K562 (cell line): Measurements from ENCODE around the gene ANAPC13. TPM values are rescaled to one million over a fixed set of nuclear protein-coding genes. Genes with fewer than 3 reads are reported as not detected.

Source experiments
- ATAC-seq: fragments of 200-7000 bp; cut with Tn5 transposase; 3 replicates; pipeline ENCODE4 v1.9.1; 2020; ENCODE audit warnings: moderate library complexity
- BruUV-seq: library from RNA; stranded (reverse); fragments of 400-500 nt; replicated peaks from 2 replicates; lab custom pipeline; 2021; lab: Mats Ljungman, UMichigan
- CTCF ChIA-PET: fragments of 300-600 bp; formaldehyde crosslinking; extraction: SDS; loops from one replicate; lab custom pipeline; 2021; ENCODE audit warnings: low intra/inter-chr PET ratio; lab: Yijun Ruan, JAX
- POLR2A ChIA-PET: fragments of 300-600, 350-650 bp; sonication (Branson Sonifier 250); formaldehyde crosslinking; extraction: SDS; loops from one replicate; lab custom pipeline; 2021; ENCODE audit warnings: antibody characterized with exemption, inconsistent platforms; lab: Yijun Ruan, JAX
- DNase-seq, 4 experiments: peaks; one replicate each; pipeline versions ENCODE4 v3.0.0 to v3.0.0-alpha.2; 2011 to 2018; ENCODE audit warnings: low spot score in 3 of 4, mixed read lengths in 3 of 4; ENCODE audit errors: extremely low read depth in 1 of 4
- FAIRE-seq: peaks from 2 replicates; lab custom pipeline; 2011; peaks lifted over from hg19 to GRCh38; lab: Jason Lieb, UNC
- H2AFZ ChIP-seq: 2 replicates; pipeline ENCODE4 v1.6.0; 2011; ENCODE audit warnings: low read depth, low read length, control low read depth, inconsistent platforms
- H3K27ac ChIP-seq: fragments of 200-600 bp; 3 replicates; pipeline ENCODE4 v1.8.0; 2011; ENCODE audit warnings: low read depth, mild to moderate bottlenecking, control low read depth, inconsistent platforms, low read length, moderate library complexity, mixed read lengths; ENCODE audit errors: extremely low read depth
- H3K27me3 ChIP-seq, 2 experiments: fragments of 300-600 bp in 1 of 2; 2 replicates in 1 of 2; 3 replicates in 1 of 2; pipeline versions ENCODE4 v1.6.0 to v1.8.0; 2011; ENCODE audit warnings: inconsistent platforms in 2 of 2, low read length in 2 of 2, mild to moderate bottlenecking in 1 of 2, mixed read lengths in 1 of 2, moderate library complexity in 1 of 2; ENCODE audit not compliant: control insufficient read depth in 2 of 2, insufficient read depth in 2 of 2
- H3K36me3 ChIP-seq: fragments of 300-600 bp; 3 replicates; pipeline ENCODE4 v1.8.0; 2011; ENCODE audit warnings: mild to moderate bottlenecking, low read length, inconsistent platforms; ENCODE audit not compliant: control insufficient read depth, insufficient read depth
- H3K4me1 ChIP-seq, 2 experiments: fragments of 200-600 bp in 1 of 2; replicated peaks in 1 of 2; 2 replicates in 1 of 2; 3 replicates in 1 of 2; pipeline versions ENCODE4 v1.5.1 to v1.8.0; 2011; ENCODE audit warnings: inconsistent platforms in 2 of 2, low read length in 2 of 2, mild to moderate bottlenecking in 1 of 2, mixed read lengths in 1 of 2, moderate library complexity in 1 of 2; ENCODE audit not compliant: control insufficient read depth in 2 of 2, insufficient read depth in 2 of 2
- H3K4me2 ChIP-seq: 2 replicates; pipeline ENCODE4 v1.6.1; 2011; ENCODE audit warnings: low read length, control low read depth, inconsistent platforms, mixed read lengths; ENCODE audit not compliant: insufficient read depth
- H3K4me3 ChIP-seq: fragments of 200-600 bp; sonication (generic), shearing (Covaris generic); 2 replicates; pipeline ENCODE4 v1.5.1; 2016; ENCODE audit warnings: control low read depth, inconsistent platforms
- H3K79me2 ChIP-seq: fragments of 200-600 bp; 3 replicates; pipeline ENCODE4 v1.8.0; 2011; ENCODE audit warnings: low read length, inconsistent platforms; ENCODE audit not compliant: control insufficient read depth, insufficient read depth
- H3K9ac ChIP-seq, 2 experiments: 2 replicates each; pipeline versions ENCODE4 v1.6.0 to v1.6.1; 2011; ENCODE audit warnings: low read depth in 2 of 2, low read length in 2 of 2, control low read depth in 1 of 2, inconsistent platforms in 1 of 2, mild to moderate bottlenecking in 1 of 2, mixed read lengths in 1 of 2; ENCODE audit not compliant: insufficient read depth in 1 of 2
- H3K9me1 ChIP-seq: one replicate; pipeline ENCODE4 v1.6.0; 2011; ENCODE audit warnings: inconsistent platforms, mild to moderate bottlenecking, low read length, moderate library complexity; ENCODE audit not compliant: control insufficient read depth, insufficient read depth
- H3K9me3 ChIP-seq: replicated peaks from 2 replicates; pipeline ENCODE4 v1.5.1; 2011; ENCODE audit warnings: low read depth, low read length, inconsistent platforms; ENCODE audit not compliant: control insufficient read depth, insufficient read depth
- H4K20me1 ChIP-seq: replicated peaks from 2 replicates; pipeline ENCODE4 v1.6.1; 2011; ENCODE audit warnings: low read length, inconsistent platforms, mixed read lengths; ENCODE audit not compliant: control insufficient read depth, insufficient read depth
- BRCA1 ChIP-seq, 2 experiments: fragments of 450-650 bp in 1 of 2; sonication (generic) in 1 of 2; formaldehyde crosslinking in 1 of 2; IDR thresholded peaks; 2 replicates each; pipeline versions ENCODE4 v1.5.0 to v1.6.1; 2017 to 2020; ENCODE audit warnings: mild to moderate bottlenecking in 1 of 2, missing genetic modification reagents in 1 of 2
- E2F3 ChIP-seq: fragments of 250-450 bp; sonication (Bioruptor Pico); IDR thresholded peaks from 2 replicates; pipeline ENCODE4 v1.4.0; 2020; ENCODE audit warnings: mild to moderate bottlenecking
- GTF2B ChIP-seq: IDR thresholded peaks from 2 replicates; pipeline ENCODE4 v1.6.1; 2011; ENCODE audit not compliant: insufficient read length; ENCODE audit errors: extremely low read depth
- JUN ChIP-seq, 2 experiments: sonication (generic) in 1 of 2; formaldehyde crosslinking in 1 of 2; IDR thresholded peaks; 2 replicates each; pipeline versions ENCODE4 v1.6.1 to v1.8.0; 2012 to 2022; ENCODE audit warnings: borderline replicate concordance in 2 of 2, mild to moderate bottlenecking in 2 of 2, improper control_type of control experiment in 1 of 2, low read depth in 1 of 2, low read length in 1 of 2, missing genetic modification reagents in 1 of 2
- NFIC ChIP-seq: fragments of 450-650 bp; IDR thresholded peaks from 2 replicates; pipeline ENCODE4 v1.6.1; 2017; ENCODE audit warnings: mild to moderate bottlenecking, inconsistent platforms
- RFX5 ChIP-seq: IDR thresholded peaks from 2 replicates; pipeline ENCODE4 v1.6.1; 2011; ENCODE audit warnings: low read depth, mild to moderate bottlenecking, improper control_type of control experiment, low read length
- RUNX1 ChIP-seq: sonication (generic); IDR thresholded peaks from 2 replicates; pipeline ENCODE4 v1.6.1; 2016; ENCODE audit warnings: antibody characterized with exemption, low read depth
- STAG1 ChIP-seq: sonication (generic); formaldehyde crosslinking; IDR thresholded peaks from 2 replicates; pipeline ENCODE4 v1.5.0; 2020; ENCODE audit warnings: missing genetic modification reagents, borderline replicate concordance
- THRA ChIP-seq: fragments of 450-650 bp; IDR thresholded peaks from 2 replicates; pipeline ENCODE4 v1.6.1; 2017; ENCODE audit warnings: mild to moderate bottlenecking, moderate library complexity
- WGBS: fragments of 100-300 bp; shearing (Covaris generic); methylation state at CpG from one replicate; pipeline ENCODE4 v1.1.6; 2016; ENCODE audit warnings: low coverage, mixed read lengths; ENCODE audit not compliant: insufficient coverage; ENCODE audit errors: missing lambda C conversion rate; 5-methylcytosine and 5-hydroxymethylcytosine counted together
- in situ Hi-C: fragments of 300-500 bp; cut with MboI; formaldehyde crosslinking; loops from 4 replicates; pipeline ENCODE4 v1.15.0; 2018; ENCODE audit warnings: inconsistent platforms, mixed read lengths
- intact Hi-C: fragments of 100-400 bp; cut with micrococcal nuclease; formaldehyde crosslinking; loops from 2 replicates; pipeline ENCODE4 v1.14.2; 2022
- polyA plus RNA-seq, 8 experiments: library from polyadenylated mRNA; depleted of rRNA in 4 of 8; stranded (reverse) in 5 of 8; unstranded in 3 of 8; fragments of >200 nt; fragmentation: Nextera tagmentation in 2 of 8; fragmentation: Illumina TruSeq in 1 of 8; extraction: Ambion mirVana in 2 of 8; extraction: Trizol in 1 of 8; gene quantifications; 2 replicates each; pipeline versions ENCODE4 v1.2.1 to v1.2.3, GENCODE V29; 2011 to 2014; ENCODE audit warnings: inconsistent platforms in 1 of 8, missing spikeins in 1 of 8
- total RNA-seq, 7 experiments: library from RNA; depleted of rRNA in 6 of 7; stranded (reverse); fragments of >200 nt in 6 of 7; fragmentation: Illumina TruSeq in 2 of 7; extraction: Trizol in 2 of 7; gene quantifications; 2 replicates each; pipeline versions ENCODE4 v1.2.1 to v1.2.3, GENCODE V29; 2011 to 2021; ENCODE audit warnings: low replicate concordance in 1 of 7
- TF ChIP-seq, protein P1 (sequence below), 2 experiments: IDR thresholded peaks in 1 of 2; conservative IDR thresholded peaks in 1 of 2; 2 replicates each; pipeline ENCODE4 v1.6.1; 2016; ENCODE audit warnings: low read depth in 2 of 2, mild to moderate bottlenecking in 1 of 2, missing compliant biosample characterization in 1 of 2, missing genetic modification characterization in 1 of 2, moderate library complexity in 1 of 2

Gene ANAPC13
- total and polyA plus RNA-seq, 9 of the 15 experiments (the other 6 are each of a cell fraction or from before 2014, with no cell fraction given), result 48.5 to 238 (median 68.5) TPM

DNA sequence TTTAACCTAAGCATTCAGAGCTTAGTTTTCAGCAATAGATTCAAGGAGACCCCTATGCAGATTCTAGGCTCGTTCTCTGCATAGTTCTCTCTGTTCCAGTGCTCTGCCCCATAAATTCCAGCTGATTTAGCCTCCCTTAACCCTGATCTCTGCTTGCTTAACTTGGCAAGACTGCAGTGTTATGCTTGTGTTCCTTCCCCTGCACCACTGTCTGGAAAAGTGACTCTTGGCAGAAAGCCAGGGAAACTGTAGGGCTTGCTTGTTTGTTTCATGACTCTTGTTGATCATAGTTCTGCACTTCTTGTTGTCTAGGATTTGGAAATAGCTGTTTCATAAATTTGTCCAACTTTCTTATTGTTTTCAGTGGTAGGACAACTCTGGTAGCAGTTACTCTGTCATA is 40.1 kb downstream of the ANAPC13 start:
- Histone ChIP-seq H3K9me3 (no peaks in the 10 kb centered on the region), H3K9me1 (no peaks in the 10 kb centered on the region), H3K79me2 (no peaks in the 10 kb centered on the region), H3K9ac (no peak overlapping the region), H2AFZ (no peak overlapping the region), H3K27ac (no peak overlapping the region), H3K27me3 (peaks cover 0 to 23% of the 10 kb centered on the region in 2 experiments; a peak in 2 of 5 replicates), H4K20me1 (no peaks in the 10 kb centered on the region), H3K4me3 (no peak overlapping the region), H3K4me2 (no peak overlapping the region), H3K4me1 (no peaks in the 10 kb centered on the region), H3K36me3 (no peaks in the 10 kb centered on the region)
- in situ Hi-C loops (no loop called here), intact Hi-C loops (no loop called here)
- DNase-seq (no peak), ATAC-seq (no peak), FAIRE-seq (no peak)
- CTCF ChIA-PET, result no interaction called here
- TF ChIP-seq RFX5 (no peak), NFIC (peak; percentile 69)
- WGBS, result 0% methylated on average over 1 of the region's 1 CpG
- BruUV-seq, result no TSS peak
- POLR2A ChIA-PET, result interaction anchor here (0.6 to 0.9 kb wide), 2 partner anchors 30 to 60 kb away, joined by 3 to 4 read pairs; no protein-coding TSS in a partner anchor

DNA sequence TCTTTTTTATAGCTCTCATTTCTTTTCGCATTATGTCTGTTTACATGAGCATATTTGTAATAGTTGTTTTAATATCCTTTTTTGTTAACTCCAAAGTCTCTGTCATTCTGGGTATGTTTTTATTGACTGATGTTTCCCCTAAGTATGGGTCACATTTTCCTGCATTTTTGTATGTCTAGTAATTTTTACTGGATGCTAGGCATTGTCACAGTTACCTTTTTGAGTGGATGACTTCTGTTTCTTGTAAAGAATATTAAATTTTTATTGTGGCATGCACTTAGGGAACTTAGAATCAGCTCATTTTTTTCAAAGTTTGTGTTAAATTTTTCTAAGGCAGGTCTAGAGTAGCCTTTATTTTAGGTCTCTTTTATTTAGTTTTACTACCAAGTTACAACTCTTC is 40.7 kb downstream of the ANAPC13 start:
- H3K36me3 ChIP-seq, result no peaks in the 10 kb centered on the region
- H3K9me1 ChIP-seq, result no peaks in the 10 kb centered on the region
- ATAC-seq (no peak), DNase-seq (no peak), FAIRE-seq (no peak)
- H3K4me3 ChIP-seq, result no peak overlapping the region
- no peak overlapping the region for H3K27ac ChIP-seq
- no peaks in the 10 kb centered on the region for H3K9me3 ChIP-seq
- in situ Hi-C loops (no loop called here), intact Hi-C loops (no loop called here)
- no peak overlapping the region for H3K9ac ChIP-seq
- H3K4me2 ChIP-seq, result no peak overlapping the region
- no peaks in the 10 kb centered on the region for H4K20me1 ChIP-seq
- no peaks in the 10 kb centered on the region for H3K79me2 ChIP-seq
- CTCF ChIA-PET, result no interaction called here
- 0% methylated on average over 1 of the region's 1 CpG for WGBS
- no TSS peak for BruUV-seq
- no peak overlapping the region for H2AFZ ChIP-seq
- no peaks in the 10 kb centered on the region for H3K4me1 ChIP-seq
- POLR2A ChIA-PET, result interaction anchor here (0.9 kb wide), 1 partner anchor 60 kb away, joined by 4 read pairs; no protein-coding TSS in a partner anchor
- peaks cover 0 to 28% of the 10 kb centered on the region in 2 experiments; a peak in 2 of 5 replicates for H3K27me3 ChIP-seq
- no peak for TF ChIP-seq GTF2B
- TF ChIP-seq JUN (IDR thresholded peaks at IDR 0.05; ENCODE audit: borderline replicate concordance, low read depth, low read length), result no peak
- no peak for TF ChIP-seq JUN (CRISPR knock-in tag; IDR thresholded peaks at IDR 0.05; ENCODE audit: borderline replicate concordance)
- TF ChIP-seq, protein P1, sequence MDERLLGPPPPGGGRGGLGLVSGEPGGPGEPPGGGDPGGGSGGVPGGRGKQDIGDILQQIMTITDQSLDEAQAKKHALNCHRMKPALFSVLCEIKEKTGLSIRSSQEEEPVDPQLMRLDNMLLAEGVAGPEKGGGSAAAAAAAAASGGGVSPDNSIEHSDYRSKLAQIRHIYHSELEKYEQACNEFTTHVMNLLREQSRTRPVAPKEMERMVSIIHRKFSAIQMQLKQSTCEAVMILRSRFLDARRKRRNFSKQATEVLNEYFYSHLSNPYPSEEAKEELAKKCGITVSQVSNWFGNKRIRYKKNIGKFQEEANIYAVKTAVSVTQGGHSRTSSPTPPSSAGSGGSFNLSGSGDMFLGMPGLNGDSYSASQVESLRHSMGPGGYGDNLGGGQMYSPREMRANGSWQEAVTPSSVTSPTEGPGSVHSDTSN (CRISPR knock-in tag; IDR thresholded peaks at IDR 0.05; ENCODE audit: low read depth), result no peak
- TF ChIP-seq, protein P1 (tag; conservative IDR thresholded peaks at IDR 0.05; ENCODE audit: low read depth), result no peak
- TF ChIP-seq STAG1, result no peak
- TF ChIP-seq THRA, result no peak
- TF ChIP-seq RUNX1, result no peak
- no peak for TF ChIP-seq E2F3 (CRISPR knock-in tag)
- no peak for TF ChIP-seq BRCA1 (IDR thresholded peaks at IDR 0.05)
- TF ChIP-seq BRCA1 (CRISPR knock-in tag; IDR thresholded peaks at IDR 0.05), result no peak
